NT2/D1 (cell line): Measurements from ENCODE around the gene INSRR.

Source experiments
- DNase-seq: peaks from one replicate; pipeline ENCODE4 v3.0.0-alpha.2; 2011; ENCODE audit warnings: low read depth, low spot score
- H3K27me3 ChIP-seq: 2 replicates; pipeline ENCODE4 v1.6.0; 2011; ENCODE audit warnings: mild to moderate bottlenecking; ENCODE audit not compliant: insufficient read length, insufficient read depth
- H3K36me3 ChIP-seq: 2 replicates; pipeline ENCODE4 v1.6.1; 2011; ENCODE audit warnings: mild to moderate bottlenecking, low read length, mixed read lengths; ENCODE audit not compliant: insufficient read depth, insufficient read length
- H3K4me1 ChIP-seq: 2 replicates; pipeline ENCODE4 v1.5.1; 2011; ENCODE audit not compliant: insufficient read depth, insufficient read length
- H3K4me3 ChIP-seq: 2 replicates; pipeline ENCODE4 v1.5.1; 2011; ENCODE audit warnings: low read depth; ENCODE audit not compliant: insufficient read length
- H3K9ac ChIP-seq: 2 replicates; pipeline ENCODE4 v1.6.0; 2011; ENCODE audit warnings: low read depth; ENCODE audit not compliant: insufficient read length
- H3K9me3 ChIP-seq: 2 replicates; pipeline ENCODE4 v1.5.1; 2011; ENCODE audit warnings: mild to moderate bottlenecking, low read length; ENCODE audit not compliant: insufficient read depth
- SUZ12 ChIP-seq: IDR thresholded peaks from 2 replicates; pipeline ENCODE4 v1.6.1; 2011; ENCODE audit not compliant: insufficient read length, insufficient read depth; ENCODE audit errors: extremely low read depth
- YY1 ChIP-seq: IDR thresholded peaks from 2 replicates; pipeline ENCODE4 v1.6.1; 2011; ENCODE audit not compliant: insufficient read length, insufficient read depth
- ZNF274 ChIP-seq: IDR thresholded peaks from 2 replicates; pipeline ENCODE4 v1.6.1; 2011; ENCODE audit warnings: mild to moderate bottlenecking, low read depth, low read length

INSRR gene

GRCh38 chr1:156834322-156834721 is 24.6 kb downstream of the INSRR start:
- no peak for DNase-seq
- no peaks in the 10 kb centered on the region for H3K9me3 ChIP-seq
- TF ChIP-seq SUZ12 (no peak), ZNF274 (no peak), YY1 (no peak)
- H3K9ac ChIP-seq: no peak overlapping the region
- peaks cover 3% of the 10 kb centered on the region for H3K27me3 ChIP-seq
- no peaks in the 10 kb centered on the region for H3K36me3 ChIP-seq
- H3K4me3 ChIP-seq: no peak overlapping the region
- peaks cover 4% of the 10 kb centered on the region for H3K4me1 ChIP-seq

- Histone ChIP-seq H3K36me3 (no peaks in the 10 kb centered on the region), H3K9ac (no peak overlapping the region), H3K4me1 (no peaks in the 10 kb centered on the region), H3K4me3 (no peak overlapping the region), H3K9me3 (no peaks in the 10 kb centered on the region), H3K27me3 (peaks cover 3% of the 10 kb centered on the region)
- TF ChIP-seq SUZ12 (no peak), ZNF274 (no peak), YY1 (no peak)
- DNase-seq: no peak
Measured at GRCh38 chr1:156833603-156834002, 25.3 kb downstream of the INSRR start.

- H3K9me3 ChIP-seq: no peaks in the 10 kb centered on the region
- H3K36me3 ChIP-seq: no peaks in the 10 kb centered on the region
- H3K27me3 ChIP-seq: peaks cover 3% of the 10 kb centered on the region
- TF ChIP-seq ZNF274 (no peak), YY1 (no peak), SUZ12 (no peak)
- H3K9ac ChIP-seq: no peak overlapping the region
- H3K4me3 ChIP-seq: no peak overlapping the region
- DNase-seq: no peak
- peaks cover 4% of the 10 kb centered on the region for H3K4me1 ChIP-seq
Measured at GRCh38 chr1:156832434-156832833, 26.5 kb downstream of the INSRR start.

- Histone ChIP-seq H3K4me1 (peaks cover 4% of the 10 kb centered on the region), H3K4me3 (no peak overlapping the region), H3K9me3 (no peaks in the 10 kb centered on the region), H3K9ac (peak overlapping the region; percentile 12), H3K36me3 (no peaks in the 10 kb centered on the region), H3K27me3 (peaks cover 3% of the 10 kb centered on the region)
- DNase-seq: no peak
- TF ChIP-seq YY1 (no peak), ZNF274 (no peak), SUZ12 (no peak)
Measured at GRCh38 chr1:156828400-156829124, 30.4 kb downstream of the INSRR start.

GRCh38 chr1:156826630-156827029 is 32.3 kb downstream of the INSRR start:
- Histone ChIP-seq H3K9me3 (no peaks in the 10 kb centered on the region), H3K36me3 (no peaks in the 10 kb centered on the region), H3K4me1 (peaks cover 4% of the 10 kb centered on the region), H3K27me3 (peaks cover 5% of the 10 kb centered on the region), H3K4me3 (no peak overlapping the region), H3K9ac (no peak overlapping the region)
- TF ChIP-seq YY1 (no peak), SUZ12 (no peak), ZNF274 (no peak)
- no peak for DNase-seq

- H3K27me3 ChIP-seq: peaks cover 5% of the 10 kb centered on the region
- no peak for DNase-seq
- H3K4me3 ChIP-seq: no peak overlapping the region
- H3K9me3 ChIP-seq: no peaks in the 10 kb centered on the region
- H3K36me3 ChIP-seq: no peaks in the 10 kb centered on the region
- TF ChIP-seq YY1 (no peak), SUZ12 (no peak), ZNF274 (no peak)
- H3K4me1 ChIP-seq: peaks cover 2% of the 10 kb centered on the region
- no peak overlapping the region for H3K9ac ChIP-seq
Measured at GRCh38 chr1:156823210-156823790, 35.6 kb downstream of the INSRR start.

- Histone ChIP-seq H3K4me1 (no peaks in the 10 kb centered on the region), H3K36me3 (no peaks in the 10 kb centered on the region), H3K9me3 (no peaks in the 10 kb centered on the region), H3K4me3 (no peak overlapping the region), H3K9ac (no peak overlapping the region), H3K27me3 (peaks cover 5% of the 10 kb centered on the region)
- no peak for DNase-seq
- TF ChIP-seq YY1: no peak
- TF ChIP-seq SUZ12: no peak
- TF ChIP-seq ZNF274: no peak
Measured at GRCh38 chr1:156822680-156823079, 36.2 kb downstream of the INSRR start.

GRCh38 chr1:156821801-156822200 is 37.1 kb downstream of the INSRR start:
- peaks cover 5% of the 10 kb centered on the region for H3K27me3 ChIP-seq
- H3K4me1 ChIP-seq: peaks cover under 1% of the 10 kb centered on the region
- DNase-seq: no peak
- H3K9me3 ChIP-seq: no peaks in the 10 kb centered on the region
- no peak overlapping the region for H3K9ac ChIP-seq
- no peak overlapping the region for H3K4me3 ChIP-seq
- H3K36me3 ChIP-seq: no peaks in the 10 kb centered on the region
- TF ChIP-seq ZNF274: no peak
- TF ChIP-seq SUZ12: no peak
- TF ChIP-seq YY1: no peak
